ENCODE results near the gene CFAP65.
A peak's percentile ranks its signal among the peaks of the same experiment; 100 is the strongest.

The CFAP65 gene

DNA sequence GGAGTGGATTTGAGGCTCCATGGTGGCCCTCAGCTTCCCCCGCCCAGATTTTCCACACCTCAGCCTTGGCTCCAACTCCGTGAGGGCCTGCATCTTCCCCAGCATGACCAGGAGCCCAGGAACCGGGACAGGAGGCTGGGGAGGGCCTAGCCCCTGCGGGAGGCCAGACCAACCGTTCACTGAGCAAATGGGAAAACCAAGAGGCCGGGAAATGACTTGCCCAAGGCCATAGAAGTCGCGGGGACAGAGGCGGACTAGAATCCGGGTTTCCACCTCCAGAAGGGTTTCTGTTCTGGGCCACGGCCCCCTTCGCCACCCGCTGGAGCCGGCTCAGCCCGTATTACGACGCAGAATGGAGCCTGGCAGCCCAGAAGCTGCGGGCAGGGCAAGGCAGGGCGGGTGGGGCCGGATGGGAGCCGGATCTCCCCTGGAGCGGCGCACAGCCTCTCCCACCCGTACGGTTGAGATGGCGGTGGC lies 40.2 kb downstream of the CFAP65 start:
- H3K36me3 ChIP-seq (ENCODE audit: control insufficient read depth in 1 of 2, insufficient read depth in 2 of 2, low read length in 2 of 2): no peaks in the 10 kb centered on the region
- H4K12ac ChIP-seq (ENCODE audit: low read depth, low read length): no peak overlapping the region
- no peak overlapping the region for H3K9ac ChIP-seq (ENCODE audit: low read length)
- H3K9me3 ChIP-seq (ENCODE audit: insufficient read depth, low read depth, low read length): peaks cover 4% of the 10 kb centered on the region
- no peak overlapping the region for H3K23ac ChIP-seq (ENCODE audit: low read length)
- no peak overlapping the region for H3K4me3 ChIP-seq (ENCODE audit: low read depth, low read length)
- no peaks in the 10 kb centered on the region for H3K79me1 ChIP-seq (ENCODE audit: low read length)
- H2BK12ac ChIP-seq (ENCODE audit: low read length): no peak overlapping the region
- no peak overlapping the region for H3K4me2 ChIP-seq (ENCODE audit: low read length)
- no peak overlapping the region for H2AFZ ChIP-seq (ENCODE audit: insufficient read depth, low read length, poor library complexity)
- no peak overlapping the region for H3K4ac ChIP-seq (ENCODE audit: low read depth, low read length)
- no peak overlapping the region for H3K14ac ChIP-seq (ENCODE audit: low read length)
- H3K4me1 ChIP-seq (ENCODE audit: control insufficient read depth in 1 of 2, insufficient read depth in 2 of 2, low read length in 2 of 2): peaks cover 19 to 22% of the 10 kb centered on the region in 2 experiments
- no peak overlapping the region for H4K91ac ChIP-seq (ENCODE audit: low read depth, low read length)
- H3K27me3 ChIP-seq (ENCODE audit: insufficient read depth, low read length): peaks cover 53% of the 10 kb centered on the region
- WGBS (ENCODE audit: extremely low coverage, insufficient coverage, insufficient read length): no CpG with 5 or more reads among the region's 26 CpGs
- no peak overlapping the region for H2AK5ac ChIP-seq (ENCODE audit: low read length)
- peak; percentile 57 to 66 for DNase-seq
- no peak overlapping the region for H4K8ac ChIP-seq (ENCODE audit: low read depth, low read length)
- H2BK5ac ChIP-seq (ENCODE audit: low read depth, low read length, poor library complexity): no peak overlapping the region
- H3K27ac ChIP-seq (ENCODE audit: low read depth, low read length): no peak overlapping the region
- H3K79me2 ChIP-seq (ENCODE audit: control insufficient read depth, insufficient read depth, low read length, poor library complexity): no peaks in the 10 kb centered on the region
- no peak overlapping the region for H3K18ac ChIP-seq (ENCODE audit: low read length)
- no peak overlapping the region for H2BK120ac ChIP-seq (ENCODE audit: insufficient read depth, low read length, poor library complexity)

DNA sequence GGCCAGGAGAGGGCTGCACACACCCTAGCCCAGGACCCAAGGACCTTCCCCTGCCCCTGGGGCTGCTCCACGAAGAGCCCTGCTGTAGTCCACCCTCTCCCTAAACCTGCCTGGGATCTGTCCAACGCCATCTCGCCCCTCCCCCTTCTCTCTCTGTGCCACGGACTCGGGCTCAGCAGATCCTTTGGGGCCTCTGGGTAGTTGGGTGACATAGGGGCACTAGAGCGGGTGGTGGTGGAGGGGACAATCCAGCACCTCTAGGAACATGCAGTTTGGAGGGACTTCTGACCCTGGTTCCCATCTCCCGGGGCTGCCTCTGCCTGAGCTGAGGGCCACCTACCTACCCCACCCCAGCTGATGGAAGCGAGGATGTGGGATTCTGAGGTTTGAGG lies 40.8 kb downstream of the CFAP65 start:
- Histone ChIP-seq H2AFZ (ENCODE audit: insufficient read depth, low read length, poor library complexity) (no peak overlapping the region), H3K4me1 (ENCODE audit: control insufficient read depth in 1 of 2, insufficient read depth in 2 of 2, low read length in 2 of 2) (peaks cover 19 to 23% of the 10 kb centered on the region in 2 experiments), H3K14ac (ENCODE audit: low read length) (no peak overlapping the region), H2BK120ac (ENCODE audit: insufficient read depth, low read length, poor library complexity) (no peak overlapping the region), H3K23ac (ENCODE audit: low read length) (no peak overlapping the region), H3K9me3 (ENCODE audit: insufficient read depth, low read depth, low read length) (peaks cover 4% of the 10 kb centered on the region), H2BK12ac (ENCODE audit: low read length) (no peak overlapping the region), H3K4ac (ENCODE audit: low read depth, low read length) (no peak overlapping the region), H3K79me1 (ENCODE audit: low read length) (no peaks in the 10 kb centered on the region), H3K79me2 (ENCODE audit: control insufficient read depth, insufficient read depth, low read length, poor library complexity) (no peaks in the 10 kb centered on the region), H2BK5ac (ENCODE audit: low read depth, low read length, poor library complexity) (no peak overlapping the region), H3K27me3 (ENCODE audit: insufficient read depth, low read length) (peaks cover 53% of the 10 kb centered on the region), H3K4me3 (ENCODE audit: low read depth, low read length) (no peak overlapping the region), H3K18ac (ENCODE audit: low read length) (no peak overlapping the region), H4K12ac (ENCODE audit: low read depth, low read length) (no peak overlapping the region), H4K91ac (ENCODE audit: low read depth, low read length) (no peak overlapping the region), H4K8ac (ENCODE audit: low read depth, low read length) (no peak overlapping the region), H3K27ac (ENCODE audit: low read depth, low read length) (no peak overlapping the region), H3K36me3 (ENCODE audit: control insufficient read depth in 1 of 2, insufficient read depth in 2 of 2, low read length in 2 of 2) (no peaks in the 10 kb centered on the region), H3K9ac (ENCODE audit: low read length) (no peak overlapping the region), H2AK5ac (ENCODE audit: low read length) (no peak overlapping the region), H3K4me2 (ENCODE audit: low read length) (no peak overlapping the region)
- no peak for DNase-seq
- WGBS (ENCODE audit: extremely low coverage, insufficient coverage, insufficient read length): no CpG with 5 or more reads among the region's 8 CpGs

DNA sequence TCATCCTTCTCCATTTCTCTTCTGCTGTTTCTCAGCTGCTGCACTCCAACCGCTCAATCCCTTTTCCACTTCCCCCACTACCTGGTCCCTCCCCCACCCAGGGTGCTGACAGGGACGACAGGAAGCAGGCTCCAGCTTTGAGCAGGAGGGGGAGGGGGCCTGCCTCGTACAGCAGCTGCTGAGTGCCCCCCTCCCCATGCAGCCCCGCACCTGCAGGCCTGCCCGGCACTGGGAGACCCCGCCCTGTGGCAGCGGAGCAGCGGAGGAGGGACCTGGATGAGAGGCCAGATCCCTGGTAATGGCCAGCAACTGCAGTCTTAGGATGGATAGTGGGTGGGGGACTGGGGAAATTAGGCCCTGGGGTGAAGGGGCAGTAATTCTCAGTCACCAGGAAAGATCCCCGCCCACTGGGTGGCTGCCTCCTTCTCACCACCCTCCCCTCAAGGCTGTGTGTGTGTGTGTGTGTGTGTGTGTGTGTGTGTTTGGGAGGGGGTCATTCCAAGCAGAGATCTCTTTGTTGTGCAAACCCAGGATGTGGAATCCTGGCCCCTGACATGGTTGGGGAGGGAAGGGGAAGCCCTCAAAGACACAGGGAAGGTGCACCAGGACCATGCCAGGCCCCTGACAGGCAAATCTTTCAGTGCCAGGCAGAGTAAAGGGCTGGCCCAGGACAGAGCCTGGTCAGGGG lies 41.3 kb downstream of the CFAP65 start:
- Histone ChIP-seq H3K27ac (ENCODE audit: low read depth, low read length) (no peak overlapping the region), H3K4me3 (ENCODE audit: low read depth, low read length) (peak overlapping the region; percentile 30), H3K9ac (ENCODE audit: low read length) (no peak overlapping the region), H2BK120ac (ENCODE audit: insufficient read depth, low read length, poor library complexity) (no peak overlapping the region), H3K4ac (ENCODE audit: low read depth, low read length) (no peak overlapping the region), H3K4me2 (ENCODE audit: low read length) (peak overlapping the region; percentile 28), H3K23ac (ENCODE audit: low read length) (no peak overlapping the region), H3K79me2 (ENCODE audit: control insufficient read depth, insufficient read depth, low read length, poor library complexity) (no peaks in the 10 kb centered on the region), H4K91ac (ENCODE audit: low read depth, low read length) (no peak overlapping the region), H3K4me1 (ENCODE audit: control insufficient read depth in 1 of 2, insufficient read depth in 2 of 2, low read length in 2 of 2) (peaks cover 19 to 23% of the 10 kb centered on the region in 2 experiments), H3K14ac (ENCODE audit: low read length) (no peak overlapping the region), H2AK5ac (ENCODE audit: low read length) (no peak overlapping the region), H2BK5ac (ENCODE audit: low read depth, low read length, poor library complexity) (no peak overlapping the region), H3K36me3 (ENCODE audit: control insufficient read depth in 1 of 2, insufficient read depth in 2 of 2, low read length in 2 of 2) (no peaks in the 10 kb centered on the region), H3K79me1 (ENCODE audit: low read length) (no peaks in the 10 kb centered on the region), H2BK12ac (ENCODE audit: low read length) (no peak overlapping the region), H4K8ac (ENCODE audit: low read depth, low read length) (no peak overlapping the region), H3K9me3 (ENCODE audit: insufficient read depth, low read depth, low read length) (peaks cover 4% of the 10 kb centered on the region), H3K18ac (ENCODE audit: low read length) (no peak overlapping the region), H2AFZ (ENCODE audit: insufficient read depth, low read length, poor library complexity) (no peak overlapping the region), H3K27me3 (ENCODE audit: insufficient read depth, low read length) (peaks cover 59% of the 10 kb centered on the region), H4K12ac (ENCODE audit: low read depth, low read length) (no peak overlapping the region)
- DNase-seq: no peak
- no CpG with 5 or more reads among the region's 9 CpGs for WGBS (ENCODE audit: extremely low coverage, insufficient coverage, insufficient read length)

DNA sequence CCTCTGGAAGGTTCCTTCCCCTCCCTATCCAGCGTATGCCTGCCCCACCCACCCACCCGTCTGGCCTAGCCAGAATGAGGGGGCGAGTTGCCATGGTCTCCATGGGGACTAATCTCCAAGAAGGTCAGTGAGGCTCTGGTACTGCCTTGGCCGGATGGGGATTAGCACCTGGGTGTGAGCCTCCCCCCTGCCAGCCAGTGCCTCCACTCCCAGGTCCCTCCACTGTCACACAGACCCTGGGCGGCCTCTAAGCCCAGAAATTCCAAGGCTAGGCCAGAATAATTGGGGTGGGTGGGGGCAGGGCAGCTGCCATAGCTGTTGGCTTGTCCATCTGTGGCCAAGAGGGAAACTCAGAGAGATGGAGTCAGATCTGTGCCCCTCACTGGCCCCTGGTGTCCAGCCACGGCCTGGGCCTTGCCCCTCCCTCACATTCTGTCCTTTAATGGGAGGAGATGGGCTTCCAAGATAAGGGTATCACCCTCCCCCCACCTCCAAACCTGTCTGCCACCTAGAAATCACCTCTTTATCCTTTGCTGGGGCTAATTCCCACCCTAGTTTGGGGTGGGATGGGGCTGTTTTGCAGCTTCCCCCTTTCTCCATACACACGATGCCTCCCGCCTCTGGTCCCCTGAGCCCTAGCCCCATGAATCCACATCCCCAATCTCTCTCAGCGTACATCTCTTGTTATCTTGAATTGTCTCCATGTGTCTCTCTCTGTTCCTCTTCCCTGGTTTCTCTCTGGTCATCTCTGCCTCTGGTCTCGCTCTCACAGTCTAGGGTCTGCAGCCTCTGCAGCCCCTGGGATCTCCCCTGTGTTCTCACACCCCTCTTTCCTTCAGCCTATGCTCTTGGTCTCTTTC lies 42.1 kb downstream of the CFAP65 start:
- Histone ChIP-seq H3K4ac (ENCODE audit: low read depth, low read length) (no peak overlapping the region), H3K9me3 (ENCODE audit: insufficient read depth, low read depth, low read length) (peaks cover 6% of the 10 kb centered on the region), H3K27me3 (ENCODE audit: insufficient read depth, low read length) (peaks cover 63% of the 10 kb centered on the region), H3K4me3 (ENCODE audit: low read depth, low read length) (no peak overlapping the region), H4K8ac (ENCODE audit: low read depth, low read length) (no peak overlapping the region), H3K23ac (ENCODE audit: low read length) (no peak overlapping the region), H3K79me2 (ENCODE audit: control insufficient read depth, insufficient read depth, low read length, poor library complexity) (no peaks in the 10 kb centered on the region), H2BK12ac (ENCODE audit: low read length) (no peak overlapping the region), H4K12ac (ENCODE audit: low read depth, low read length) (no peak overlapping the region), H3K14ac (ENCODE audit: low read length) (no peak overlapping the region), H3K4me2 (ENCODE audit: low read length) (peak overlapping the region; percentile 30), H3K9ac (ENCODE audit: low read length) (no peak overlapping the region), H3K4me1 (ENCODE audit: control insufficient read depth in 1 of 2, insufficient read depth in 2 of 2, low read length in 2 of 2) (peaks cover 19 to 23% of the 10 kb centered on the region in 2 experiments), H4K91ac (ENCODE audit: low read depth, low read length) (no peak overlapping the region), H3K79me1 (ENCODE audit: low read length) (no peaks in the 10 kb centered on the region), H2BK5ac (ENCODE audit: low read depth, low read length, poor library complexity) (no peak overlapping the region), H2AK5ac (ENCODE audit: low read length) (no peak overlapping the region), H2BK120ac (ENCODE audit: insufficient read depth, low read length, poor library complexity) (no peak overlapping the region), H3K27ac (ENCODE audit: low read depth, low read length) (no peak overlapping the region), H3K36me3 (ENCODE audit: control insufficient read depth in 1 of 2, insufficient read depth in 2 of 2, low read length in 2 of 2) (no peaks in the 10 kb centered on the region), H3K18ac (ENCODE audit: low read length) (no peak overlapping the region), H2AFZ (ENCODE audit: insufficient read depth, low read length, poor library complexity) (no peak overlapping the region)
- no peak for DNase-seq
- WGBS (ENCODE audit: extremely low coverage, insufficient coverage, insufficient read length): no CpG with 5 or more reads among the region's 10 CpGs

Measured in trophoblast cell (in vitro differentiated cells and primary cell).